Smooth muscle cell (in vitro differentiated cells): ENCODE data around the gene OR11H6. TPM values are rescaled to one million over a fixed set of nuclear protein-coding genes. Genes with fewer than 3 reads are reported as not detected.
"Not testable (repeated sequence)": the region's sequence is repeated elsewhere in the genome, so short reads cannot be mapped to it uniquely, and the experiment has no call there.

ENCODE experiments used
- DNase-seq: peaks from one replicate; lab custom pipeline; 2025; ENCODE audit not compliant: unreplicated experiment; lab: John Stamatoyannopoulos, UW
- H2AFZ ChIP-seq: fragments of 200-600 bp; sonication (generic); 2 replicates; pipeline ENCODE4 v1.6.0; 2016; ENCODE audit warnings: antibody characterized with exemption, low read depth, mild to moderate bottlenecking
- H3F3A ChIP-seq: fragments of 200-600 bp; sonication (generic); 2 replicates; pipeline ENCODE4 v1.6.0; 2017; ENCODE audit warnings: antibody characterized with exemption, low read depth
- H3K27ac ChIP-seq: fragments of 200-600 bp; sonication (generic); 2 replicates; pipeline ENCODE4 v1.5.1; 2016; ENCODE audit warnings: low read depth, mild to moderate bottlenecking
- H3K27me3 ChIP-seq: fragments of 200-600 bp; sonication (generic); 2 replicates; pipeline ENCODE4 v1.6.1; 2016; ENCODE audit warnings: low read depth, mild to moderate bottlenecking
- H3K36me3 ChIP-seq: fragments of 200-600 bp; sonication (generic); 2 replicates; pipeline ENCODE4 v1.5.1; 2016; ENCODE audit warnings: low read depth
- H3K4me1 ChIP-seq: fragments of 200-600 bp; sonication (generic); 2 replicates; pipeline ENCODE4 v1.5.1; 2016; ENCODE audit warnings: low read depth
- H3K4me2 ChIP-seq: fragments of 200-600 bp; sonication (generic); 2 replicates; pipeline ENCODE4 v1.6.0; 2016; ENCODE audit warnings: mild to moderate bottlenecking
- H3K4me3 ChIP-seq: fragments of 200-600 bp; sonication (generic); 2 replicates; pipeline ENCODE4 v1.5.1; 2016; ENCODE audit warnings: mild to moderate bottlenecking
- H3K79me2 ChIP-seq: fragments of 200-600 bp; sonication (generic); 2 replicates; pipeline ENCODE4 v1.6.0; 2016; ENCODE audit warnings: low read depth, mild to moderate bottlenecking
- H3K9ac ChIP-seq: fragments of 200-600 bp; sonication (generic); 2 replicates; pipeline ENCODE4 v1.6.0; 2016; ENCODE audit warnings: low read depth
- H3K9me3 ChIP-seq: fragments of 200-600 bp; sonication (generic); replicated peaks from 2 replicates; pipeline ENCODE4 v1.5.1; 2016; ENCODE audit warnings: low read depth
- H4K20me1 ChIP-seq: fragments of 200-600 bp; sonication (generic); 2 replicates; pipeline ENCODE4 v1.6.0; 2016; ENCODE audit warnings: low read depth
- CTCF ChIP-seq: fragments of 200-600 bp; sonication (generic); IDR thresholded peaks from 2 replicates; pipeline ENCODE4 v1.5.1; 2017; ENCODE audit warnings: borderline replicate concordance, mild to moderate bottlenecking, antibody characterized with exemption; ENCODE audit not compliant: insufficient read depth, poor library complexity, severe bottlenecking
- WGBS: methylation state at CpG from one replicate; pipeline ENCODE4 v1.1.7; 2016; ENCODE audit warnings: low lambda C conversion rate; 5-methylcytosine and 5-hydroxymethylcytosine counted together
- polyA plus RNA-seq: library from polyadenylated mRNA; unstranded; fragments of >200 nt; fragmentation: Nextera tagmentation; extraction: Ambion mirVana; gene quantifications from 2 replicates; pipeline ENCODE4 v1.2.1, GENCODE V29; 2016
- total RNA-seq: library from RNA; depleted of rRNA; stranded (reverse); fragments of >200 nt; gene quantifications from 2 replicates; pipeline ENCODE4 v1.2.3, GENCODE V29; 2014

OR11H6 gene
- total and polyA plus RNA-seq, 2 experiments from 2014 or later = not detected

- 72% methylated on average over 1 of the region's 1 CpG for WGBS
- H3K9me3 ChIP-seq = peaks cover 15% of the 10 kb centered on the region
- TF ChIP-seq CTCF = no peak
- no peak within 1 kb of the TSS for H2AFZ ChIP-seq
- H3F3A ChIP-seq = no peaks in the 10 kb centered on the region
- H3K27me3 ChIP-seq = no peaks in the 10 kb centered on the region
- no peaks in the 10 kb centered on the region for H3K79me2 ChIP-seq
- no peak within 1 kb of the TSS for H3K4me3 ChIP-seq
- no peak within 1 kb of the TSS for H3K9ac ChIP-seq
- no peaks in the 10 kb centered on the region for H4K20me1 ChIP-seq
- H3K36me3 ChIP-seq = no peaks in the 10 kb centered on the region
- no peak within 1 kb of the TSS for H3K4me2 ChIP-seq
- DNase-seq = no peak
- no peak within 1 kb of the TSS for H3K27ac ChIP-seq
- no peaks in the 10 kb centered on the region for H3K4me1 ChIP-seq
Measured at GRCh38 chr14:20228681-20229080, 5.2 kb downstream of the OR11H6 start, which contains the start of gene OR11H7. Gene OR11H7, plus strand, starts transcription at chr14:20228981.

GRCh38 chr14:20235415-20235814 is 11.9 kb downstream of the OR11H6 start:
- WGBS = 82% methylated on average over 4 of the region's 4 CpGs
- H3K9ac ChIP-seq, H3F3A ChIP-seq, H3K4me2 ChIP-seq, H3K4me3 ChIP-seq, H3K9me3 ChIP-seq, H3K27me3 ChIP-seq, H3K27ac ChIP-seq, H4K20me1 ChIP-seq, H3K36me3 ChIP-seq, H3K79me2 ChIP-seq, H3K4me1 ChIP-seq, DNase-seq, H2AFZ ChIP-seq: not testable (repeated sequence)

- Histone ChIP-seq H3K27me3 (no peaks in the 10 kb centered on the region), H3K4me3 (no peak overlapping the region), H3K9ac (no peak overlapping the region), H3K36me3 (no peaks in the 10 kb centered on the region), H2AFZ (no peak overlapping the region), H3K4me2 (no peak overlapping the region), H3K27ac (no peak overlapping the region), H3K9me3 (peaks cover 5% of the 10 kb centered on the region), H3K4me1 (no peaks in the 10 kb centered on the region), H3K79me2 (no peaks in the 10 kb centered on the region), H3F3A (no peaks in the 10 kb centered on the region), H4K20me1 (no peaks in the 10 kb centered on the region)
- no peak for TF ChIP-seq CTCF
- 56% methylated on average over 3 of the region's 3 CpGs for WGBS
- DNase-seq = no peak
Measured at GRCh38 chr14:20247646-20248246, 24.2 kb downstream of the OR11H6 start.

- no peak for TF ChIP-seq CTCF
- no peak for DNase-seq
- WGBS = 42% methylated on average over 3 of the region's 3 CpGs
- no peaks in the 10 kb centered on the region for H3K36me3 ChIP-seq
- H3K4me1 ChIP-seq = no peaks in the 10 kb centered on the region
- no peaks in the 10 kb centered on the region for H4K20me1 ChIP-seq
- H3K79me2 ChIP-seq = no peaks in the 10 kb centered on the region
- no peaks in the 10 kb centered on the region for H3K9me3 ChIP-seq
- H3K4me2 ChIP-seq = no peak overlapping the region
- no peak overlapping the region for H3K9ac ChIP-seq
- H3K27ac ChIP-seq = no peak overlapping the region
- no peaks in the 10 kb centered on the region for H3K27me3 ChIP-seq
- H2AFZ ChIP-seq = no peak overlapping the region
- H3K4me3 ChIP-seq = no peak overlapping the region
- no peaks in the 10 kb centered on the region for H3F3A ChIP-seq
Measured at GRCh38 chr14:20262642-20263128, 39.2 kb downstream of the OR11H6 start.

GRCh38 chr14:20264361-20264760 is 40.9 kb downstream of the OR11H6 start:
- not testable (repeated sequence) for H3K36me3 ChIP-seq, H3K9ac ChIP-seq, H3F3A ChIP-seq, H3K9me3 ChIP-seq, H3K79me2 ChIP-seq, H2AFZ ChIP-seq, H4K20me1 ChIP-seq, H3K4me1 ChIP-seq, H3K4me2 ChIP-seq, H3K27me3 ChIP-seq, DNase-seq, H3K27ac ChIP-seq, H3K4me3 ChIP-seq
- WGBS = 86% methylated on average over 5 of the region's 5 CpGs
